HG03095 (cell line): ENCODE results near the gene CROT.
A peak's percentile ranks its signal among the peaks of the same experiment; 100 is the strongest.

Source experiments
- ATAC-seq: cut with Tn5 transposase; IDR thresholded peaks from one replicate; pipeline ENCODE4 v1.9.1; 2021; ENCODE audit warnings: moderate library complexity; ENCODE audit not compliant: unreplicated experiment

The CROT gene

DNA sequence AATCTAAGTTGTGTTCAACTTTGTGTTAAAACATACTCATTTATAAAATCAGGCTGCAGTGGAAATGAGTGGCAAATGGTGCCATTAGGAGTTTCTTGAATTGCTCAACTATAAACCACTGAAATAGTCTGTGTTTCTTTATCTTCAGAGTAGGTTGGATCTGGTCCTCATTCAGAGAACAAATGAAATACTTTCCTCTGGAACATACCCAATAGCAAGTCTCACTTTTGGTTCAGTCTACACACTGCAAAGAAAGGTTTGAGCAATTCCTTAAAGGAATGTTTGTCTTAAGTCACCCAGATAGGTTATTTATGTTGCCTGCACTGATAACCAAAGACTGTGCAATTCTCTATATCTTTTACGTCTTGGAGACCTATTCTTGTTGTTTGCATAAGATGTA, 67.6 kb downstream of the CROT start:
- no peak for ATAC-seq

DNA sequence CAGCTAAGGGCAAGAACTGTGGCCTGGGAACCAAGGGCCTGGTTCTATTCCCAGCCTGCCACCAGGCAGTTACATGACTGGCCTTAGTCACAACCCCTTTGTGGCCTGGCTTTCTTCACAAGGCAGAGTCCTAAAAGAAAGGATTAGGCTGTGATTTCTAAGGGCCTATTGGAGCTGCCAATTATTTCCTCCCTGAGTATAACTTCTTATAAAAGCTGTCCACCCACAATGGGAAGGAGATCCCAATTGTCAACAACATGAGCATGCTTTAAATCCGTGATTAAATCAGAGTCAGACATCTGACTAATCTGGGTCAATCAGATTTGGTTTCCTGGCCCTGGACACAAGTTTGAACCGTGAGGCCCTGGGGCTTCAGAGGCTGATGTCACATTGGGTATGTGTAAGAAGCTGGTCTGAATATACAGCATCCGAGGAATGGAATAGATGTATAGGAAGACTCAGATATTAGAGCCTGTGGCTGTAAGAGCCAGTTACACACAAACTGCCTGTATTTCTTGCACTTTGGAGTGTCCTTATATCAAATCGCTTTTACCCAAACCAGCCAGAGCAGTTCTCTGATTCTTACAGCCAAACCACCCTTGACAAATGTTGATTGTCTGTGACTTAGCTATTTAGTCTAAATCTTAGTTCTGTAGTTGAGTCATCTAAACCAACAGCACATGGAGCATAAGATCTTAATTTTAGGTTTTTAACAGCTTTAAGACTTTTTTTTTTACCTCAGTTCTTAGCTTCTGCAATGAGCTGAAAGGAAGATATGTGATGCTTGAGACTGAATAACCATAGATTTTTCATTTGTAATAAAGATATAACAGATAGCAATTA, 68.7 kb downstream of the CROT start:
- no peak for ATAC-seq

DNA sequence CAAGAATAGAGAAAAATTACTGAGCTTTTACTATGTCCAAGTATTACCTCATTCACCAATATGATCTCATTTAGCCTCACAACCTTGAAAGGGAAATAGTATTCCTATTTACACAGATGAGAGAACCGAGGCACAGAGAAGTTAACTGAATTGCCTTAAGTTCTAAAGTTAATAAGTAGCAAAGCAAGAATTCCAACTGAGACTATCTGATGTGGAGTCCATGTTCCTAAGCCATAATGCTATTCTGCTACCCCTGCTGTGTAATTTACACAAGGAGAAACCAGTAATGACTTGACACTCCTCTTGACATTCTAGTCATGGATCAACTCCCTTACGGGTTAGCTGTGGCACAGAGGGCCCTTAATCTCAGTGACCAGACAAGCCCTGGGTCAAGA, 69.3 kb downstream of the CROT start:
- ATAC-seq = no peak

DNA sequence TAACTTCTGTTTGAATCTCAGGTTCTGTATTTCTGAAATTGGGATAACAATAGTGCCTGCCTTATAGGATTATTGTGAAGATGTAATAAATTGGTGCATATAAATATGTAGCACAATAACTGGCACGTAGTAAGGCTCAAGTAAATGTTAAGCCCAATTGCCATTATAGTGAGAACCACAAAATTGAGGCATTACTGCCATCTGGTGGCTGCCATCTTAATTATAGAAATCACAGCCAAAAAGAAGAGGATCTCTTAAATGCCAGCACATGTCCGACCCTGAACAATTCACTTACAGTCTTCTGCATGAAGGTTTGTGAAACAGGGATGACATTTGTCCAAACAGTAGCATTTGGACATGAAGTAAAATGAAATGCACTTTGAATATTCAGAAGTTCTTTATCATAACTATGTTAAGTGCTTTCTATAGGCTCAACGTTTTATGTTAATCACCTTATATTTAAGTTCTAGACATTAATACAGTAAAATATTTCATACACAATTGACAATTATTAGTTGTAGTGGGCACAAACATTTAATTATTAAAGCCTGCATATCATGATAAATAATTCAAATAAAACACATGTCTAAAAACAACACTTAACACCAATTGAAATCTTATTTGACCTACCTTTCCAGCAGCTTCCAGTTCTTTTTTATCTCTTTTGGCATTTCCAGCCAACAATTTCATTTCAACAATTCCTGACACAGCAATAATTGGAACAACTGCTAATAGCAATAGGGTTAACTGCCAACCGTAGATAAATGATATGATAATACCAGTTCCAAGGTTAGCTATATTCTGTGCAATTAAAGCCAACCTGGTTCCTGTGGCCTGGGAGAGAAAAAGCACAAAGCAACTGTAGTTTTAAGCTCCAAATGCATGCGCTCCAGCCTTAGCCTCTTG, 71.5 kb downstream of the CROT start:
- ATAC-seq = peak; percentile 78

DNA sequence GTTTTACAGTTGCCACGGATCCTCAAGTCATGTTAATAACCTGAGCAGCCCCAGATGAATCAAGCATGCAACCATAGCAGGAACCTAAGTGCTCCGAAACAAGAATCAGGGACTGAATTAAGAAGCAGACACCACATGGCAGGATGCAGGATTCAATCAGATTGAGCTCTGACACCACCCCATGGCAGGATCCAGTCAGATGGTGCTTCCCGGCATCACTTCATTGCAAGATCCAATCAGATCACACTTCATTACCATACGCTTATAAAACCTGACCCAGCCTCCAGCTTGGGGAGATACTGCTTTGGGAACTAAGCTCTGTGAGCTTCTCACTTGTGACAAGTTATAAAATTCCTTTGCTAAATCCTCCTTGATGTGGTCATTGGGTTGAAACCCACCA, 74.7 kb downstream of the CROT start:
- ATAC-seq = no peak

DNA sequence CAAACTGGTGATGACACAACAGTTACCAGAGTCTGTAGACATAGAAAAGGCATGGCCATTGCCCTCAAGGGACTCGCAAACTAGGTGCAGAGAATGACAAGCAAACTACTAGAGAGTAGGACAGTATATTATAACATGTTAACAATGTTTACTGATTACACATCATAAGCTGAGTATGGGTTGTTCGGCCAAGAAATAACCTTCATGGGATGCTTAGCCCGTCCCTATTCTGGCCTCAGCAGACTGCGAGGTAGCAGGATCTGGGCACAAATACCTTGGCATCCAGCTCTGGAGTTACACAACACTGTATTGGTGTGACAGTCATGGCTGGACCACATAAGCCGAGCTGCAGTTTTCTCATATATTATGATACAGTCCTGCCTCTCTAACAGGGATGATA, 78.6 kb downstream of the CROT start:
- no peak for ATAC-seq

DNA sequence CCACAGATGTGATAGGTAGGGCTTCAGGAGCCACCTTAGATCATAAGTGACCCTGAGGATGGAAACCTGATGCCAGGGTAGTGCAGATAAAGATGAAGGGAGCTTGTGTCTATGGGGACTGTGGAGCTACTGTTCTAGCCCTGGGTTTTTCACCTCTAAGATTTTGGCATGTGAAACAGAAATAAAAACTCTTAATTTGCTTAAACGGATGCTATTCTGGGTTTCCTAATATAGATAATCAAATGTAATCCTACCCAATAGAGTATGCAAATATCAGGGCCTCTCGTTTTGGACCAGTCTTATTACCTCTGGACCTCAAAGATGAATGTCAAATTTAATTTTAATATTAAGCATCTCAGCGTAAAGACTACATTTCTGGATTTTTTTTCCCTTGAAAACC, 80.7 kb downstream of the CROT start:
- peak; percentile 60 for ATAC-seq

DNA sequence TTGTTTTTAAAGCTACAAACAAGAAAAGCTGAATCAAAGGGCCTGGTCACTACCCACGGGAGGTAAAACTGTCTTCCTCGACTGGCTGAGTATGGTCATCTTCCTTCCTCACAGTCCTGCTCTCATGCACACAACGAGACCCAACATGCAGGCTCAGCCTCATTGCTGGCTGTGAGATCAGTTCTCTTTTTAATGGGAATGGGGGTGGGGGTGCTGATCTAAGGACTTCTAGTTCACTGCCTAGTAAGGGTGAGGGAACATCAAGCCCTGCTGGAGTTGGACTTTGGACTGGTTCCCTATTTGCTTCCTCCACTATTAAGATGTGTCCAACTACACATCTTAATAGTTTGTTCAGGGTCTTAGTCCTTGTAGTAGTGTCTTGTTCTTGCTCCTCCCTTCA, 81.8 kb downstream of the CROT start:
- no peak for ATAC-seq

DNA sequence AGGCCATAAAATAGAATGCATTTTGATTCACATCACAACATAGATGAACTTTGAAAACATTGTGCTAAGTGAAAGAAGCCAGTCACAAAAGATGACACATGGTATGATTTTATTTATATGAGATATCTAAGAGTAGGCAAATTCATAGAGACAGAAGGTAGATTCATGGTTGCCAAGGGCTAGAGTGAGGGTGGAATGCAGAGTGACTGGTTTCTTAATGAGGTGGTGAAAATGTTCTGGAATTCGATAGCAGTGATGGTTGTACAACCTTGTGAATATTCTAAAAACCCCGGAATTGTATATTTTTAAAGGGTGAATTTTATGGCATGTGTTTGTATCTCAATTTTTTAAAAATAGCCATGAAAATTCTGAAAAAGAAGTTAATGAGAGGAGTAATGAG, 87.1 kb downstream of the CROT start:
- ATAC-seq = no peak

DNA sequence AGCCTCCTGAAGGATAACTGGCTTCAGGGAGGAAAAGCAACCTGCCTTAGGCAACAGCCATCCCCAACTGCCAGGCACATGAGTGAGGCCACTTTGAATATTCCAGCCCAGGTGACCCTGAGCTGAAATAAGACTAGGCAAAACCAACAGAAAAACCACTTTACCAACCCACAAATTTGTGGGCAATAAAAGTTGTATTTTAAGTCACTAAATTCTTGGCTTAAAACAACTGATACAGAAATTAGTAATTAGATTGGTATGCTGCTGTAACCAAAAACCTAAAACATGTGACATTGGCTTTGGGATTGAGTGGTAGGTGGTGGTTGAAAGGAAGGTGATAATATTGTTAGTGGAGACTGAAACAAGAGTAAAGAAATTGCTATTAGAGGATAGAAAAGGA, 90.1 kb downstream of the CROT start:
- ATAC-seq = no peak

DNA sequence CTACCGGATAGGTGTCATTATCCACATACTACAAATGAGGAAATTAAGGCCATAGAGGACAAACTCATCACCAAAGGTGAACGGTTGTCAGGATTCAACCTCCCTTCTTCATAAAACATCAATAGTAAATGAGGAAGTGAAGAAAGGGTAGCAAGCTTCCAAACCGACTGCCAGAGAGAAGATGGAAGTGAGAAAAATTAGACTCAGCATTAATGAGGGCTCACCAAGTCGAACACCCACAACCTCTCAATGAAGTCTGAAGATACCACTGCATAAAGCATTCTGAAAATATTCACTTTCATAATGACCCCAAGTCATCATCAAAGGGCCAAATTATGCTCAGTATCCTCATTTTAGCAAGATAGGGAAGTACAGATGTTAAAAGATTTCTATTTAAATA, 100.4 kb downstream of the CROT start:
- ATAC-seq = peak; percentile 82

DNA sequence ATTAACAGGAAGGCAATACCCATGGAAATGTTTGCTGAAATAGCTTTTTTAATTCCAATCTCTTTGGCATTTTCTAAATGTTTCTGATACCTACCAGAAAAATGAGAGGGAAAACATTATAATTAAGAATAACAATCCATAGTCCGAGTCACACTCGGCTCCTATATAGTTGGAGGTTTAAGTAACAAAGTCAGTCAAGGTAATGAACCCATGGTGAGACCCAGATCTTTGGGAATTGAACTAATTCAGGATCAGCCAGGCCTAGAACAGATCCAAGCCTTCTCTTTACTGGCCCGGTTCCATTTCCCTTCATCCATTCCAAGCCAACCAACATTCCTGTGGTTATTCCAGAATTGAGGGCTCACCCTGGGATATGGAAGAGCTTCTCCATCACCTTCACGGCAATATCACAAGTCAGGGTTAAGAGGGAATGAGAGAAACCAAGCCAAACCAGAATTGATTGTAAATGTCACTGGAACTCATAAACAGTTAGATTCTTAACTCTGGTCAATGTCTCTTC, 101.7 kb downstream of the CROT start:
- ATAC-seq = no peak

DNA sequence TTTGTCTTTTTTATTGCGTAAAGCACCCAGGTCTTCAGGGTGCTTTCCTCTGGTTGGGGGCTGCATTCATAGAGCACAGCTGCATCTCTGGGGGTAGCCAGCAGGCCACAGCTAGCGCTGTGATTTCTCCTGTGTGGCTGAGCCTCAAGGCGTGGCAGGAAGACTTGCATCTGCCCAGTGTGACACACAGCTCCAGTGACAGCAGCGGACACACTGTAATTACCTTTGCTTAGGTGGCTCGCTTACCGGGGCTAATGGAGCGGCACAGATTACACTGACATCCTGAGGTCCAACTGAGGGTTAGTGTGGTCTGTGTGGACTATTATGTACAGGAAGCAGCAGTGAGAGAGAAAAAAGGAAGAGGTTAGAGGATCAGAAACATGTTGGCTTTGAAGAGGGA, 102.9 kb downstream of the CROT start:
- ATAC-seq = no peak
